Measurements from ENCODE around the gene KSR2.

KSR2 gene

DNA sequence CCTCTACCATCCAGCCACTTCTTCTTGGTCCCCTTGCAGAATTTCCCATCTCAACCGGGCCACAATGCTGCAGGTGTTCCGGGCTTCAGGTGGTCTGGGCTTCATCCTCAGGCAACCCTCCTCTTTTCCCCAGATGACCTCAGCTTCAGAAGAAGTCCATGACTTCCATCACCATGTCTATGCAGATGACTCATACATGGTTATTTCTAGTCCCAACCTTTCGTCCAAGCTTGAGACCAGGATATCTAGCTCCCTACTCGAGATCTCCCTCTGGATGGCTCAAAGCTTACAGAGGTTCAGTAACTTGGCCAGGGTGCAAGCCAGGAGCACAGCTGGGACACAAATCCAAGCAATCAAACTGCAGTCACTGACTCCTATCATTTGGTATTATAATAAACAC, 452.8 kb downstream of the KSR2 start:
- DNase-seq (ENCODE audit: low spot score), result no peak
- in situ Hi-C loops (cut with MboI; ENCODE audit: low sequenced_read_pairs, unreplicated experiment), result no loop called here
- TF ChIP-seq CTCF (IDR thresholded peaks at IDR 0.05; ENCODE audit: borderline replicate concordance, control extremely low read depth, extremely low read depth, insufficient read depth, missing control alignments), result no peak

DNA sequence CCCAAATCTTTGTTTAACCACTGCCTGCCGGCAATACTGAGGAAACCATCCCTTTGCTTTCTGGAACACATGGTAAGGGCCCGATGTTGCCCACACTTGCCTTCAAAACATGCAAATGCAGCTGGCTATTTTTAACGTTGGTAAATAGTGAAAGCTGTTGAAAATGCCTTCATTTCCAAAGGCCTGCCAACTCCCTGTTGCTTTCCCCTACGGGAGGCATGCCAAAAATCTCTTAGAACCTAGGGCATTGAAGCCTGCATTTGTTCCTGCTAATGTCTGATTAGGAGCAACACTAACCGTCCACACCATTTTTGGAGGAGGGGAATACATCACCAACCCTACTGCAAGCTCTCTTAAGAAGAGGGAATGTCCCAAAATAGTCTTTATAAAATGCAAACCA, 454.8 kb downstream of the KSR2 start:
- in situ Hi-C loops (cut with MboI; ENCODE audit: low sequenced_read_pairs, unreplicated experiment), result no loop called here
- TF ChIP-seq CTCF (IDR thresholded peaks at IDR 0.05; ENCODE audit: borderline replicate concordance, control extremely low read depth, extremely low read depth, insufficient read depth, missing control alignments), result no peak
- no peak for DNase-seq (ENCODE audit: low spot score)

GRCh38 chr12:117513353-117513752, 455.4 kb downstream of the KSR2 start:
- no peak for DNase-seq (ENCODE audit: low spot score)
- in situ Hi-C loops (cut with MboI; ENCODE audit: low sequenced_read_pairs, unreplicated experiment), result no loop called here
- TF ChIP-seq CTCF (IDR thresholded peaks at IDR 0.05; ENCODE audit: borderline replicate concordance, control extremely low read depth, extremely low read depth, insufficient read depth, missing control alignments), result no peak

- no peak for DNase-seq (ENCODE audit: low spot score)
- in situ Hi-C loops (cut with MboI; ENCODE audit: low sequenced_read_pairs, unreplicated experiment), result no loop called here
- no peak for TF ChIP-seq CTCF (IDR thresholded peaks at IDR 0.05; ENCODE audit: borderline replicate concordance, control extremely low read depth, extremely low read depth, insufficient read depth, missing control alignments)
These were observed 460.3 kb downstream of the KSR2 start for GRCh38 chr12:117508468-117508867.

DNA sequence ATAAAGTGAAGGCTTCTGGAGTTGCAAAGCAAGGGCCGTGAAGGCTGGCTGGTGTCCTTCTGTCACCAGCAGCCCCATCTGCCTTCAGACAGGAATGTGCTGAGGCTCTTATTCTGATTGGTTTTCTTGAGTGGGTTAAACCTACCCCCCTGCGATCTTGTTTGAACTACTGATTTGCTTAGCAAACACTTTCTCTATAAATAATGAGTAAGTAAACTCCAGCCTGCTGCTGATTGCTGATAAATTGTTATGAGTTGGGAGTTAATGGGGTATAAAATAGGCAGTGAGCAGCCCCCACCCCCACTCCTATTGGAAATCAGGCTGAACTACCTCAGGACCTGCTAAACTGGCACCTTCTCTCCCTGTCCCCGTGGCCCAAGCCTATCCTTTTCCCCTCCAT, 461.2 kb downstream of the KSR2 start:
- in situ Hi-C loops (cut with MboI; ENCODE audit: low sequenced_read_pairs, unreplicated experiment), result no loop called here
- no peak for DNase-seq (ENCODE audit: low spot score)

GRCh38 chr12:117506333-117506732, 462.5 kb downstream of the KSR2 start:
- no peak for DNase-seq (ENCODE audit: low spot score)
- in situ Hi-C loops (cut with MboI; ENCODE audit: low sequenced_read_pairs, unreplicated experiment), result no loop called here
- TF ChIP-seq CTCF (IDR thresholded peaks at IDR 0.05; ENCODE audit: borderline replicate concordance, control extremely low read depth, extremely low read depth, insufficient read depth, missing control alignments), result no peak

More for the DNA sequence above, 461.2 kb downstream of the KSR2 start:
- no peak for TF ChIP-seq CTCF (IDR thresholded peaks at IDR 0.05; ENCODE audit: borderline replicate concordance, control extremely low read depth, extremely low read depth, insufficient read depth, missing control alignments)

- no peak for DNase-seq (ENCODE audit: low spot score)
- in situ Hi-C loops (cut with MboI; ENCODE audit: low sequenced_read_pairs, unreplicated experiment), result no loop called here
- no peak for TF ChIP-seq CTCF (IDR thresholded peaks at IDR 0.05; ENCODE audit: borderline replicate concordance, control extremely low read depth, extremely low read depth, insufficient read depth, missing control alignments)
These were observed 466.2 kb downstream of the KSR2 start for GRCh38 chr12:117502633-117503032.
